Pancreas (tissue), 10 donors: ENCODE data around the gene COQ10A. TPM values are rescaled to one million over a fixed set of nuclear protein-coding genes. Genes with fewer than 3 reads are reported as not detected.
A peak's percentile ranks its signal among the peaks of the same experiment; 100 is the strongest.

ENCODE experiments used
- ATAC-seq, 4 donors: fragments of 200-7000 bp; cut with Tn5 transposase; one replicate each; pipeline versions ENCODE4 v1.8.0 to v1.9.1; 2020; ENCODE audit warnings: mild to moderate bottlenecking in 4 of 4, moderate library complexity in 4 of 4
- DNase-seq, 6 donors: peaks; one replicate each; pipeline ENCODE4 v3.0.0-alpha.2; 2020
- FAIRE-seq: peaks from 2 replicates; lab custom pipeline; 2012; peaks lifted over from hg19 to GRCh38; lab: Jason Lieb, UNC
- H3K27ac ChIP-seq, 4 donors: fragments of 200-600 bp; sonication (generic); 1 replicate in 3 of 4; 2 replicates in 1 of 4; pipeline versions ENCODE4 v1.5.0 to v1.8.0; 2020
- H3K27me3 ChIP-seq, 4 donors: fragments of 200-600 bp; one replicate each; pipeline ENCODE4 v1.8.0; 2021
- H3K36me3 ChIP-seq, 3 donors: fragments of 200-600 bp; sonication (generic) in 1 of 3; one replicate each; pipeline versions ENCODE4 v1.5.0 to v1.8.0; 2020 to 2021
- H3K4me1 ChIP-seq, 3 donors: fragments of 200-600 bp; one replicate each; pipeline ENCODE4 v1.8.0; 2021
- H3K4me3 ChIP-seq, 4 donors: fragments of 200-600 bp; sonication (generic) in 2 of 4; one replicate each; pipeline versions ENCODE4 v1.5.0 to v1.8.0; 2020 to 2021
- H3K9me3 ChIP-seq, 4 donors: fragments of 200-600 bp; one replicate each; pipeline ENCODE4 v1.8.0; 2021
- WGBS, 2 donors: extraction: QIAGEN DNeasy Blood & Tissue Kit; methylation state at CpG; one replicate each; pipeline ENCODE4 v1.1.7; 2013; 5-methylcytosine and 5-hydroxymethylcytosine counted together
- intact Hi-C, 3 donors: fragments of 100-400 bp; cut with DNase I; formaldehyde crosslinking; loops; one replicate each; pipeline versions ENCODE4 v1.11.1 to v1.14.2; 2022
- polyA plus RNA-seq, 2 donors: library from polyadenylated mRNA; stranded (reverse); fragments of 200-250 nt; gene quantifications; one replicate each; pipeline ENCODE4 v1.2.3, GENCODE V29; 2013
- total RNA-seq, 6 donors: library from RNA; stranded (reverse); fragmentation: NEBNext Ultra II Directional in 4 of 6; extraction: Animal tissue kit (Norgen Biotek cat#: 25700) in 4 of 6; gene quantifications; one replicate each; pipeline versions ENCODE4 v1.2.1 to v1.2.4, GENCODE V29; 2021 to 2023
- TF ChIP-seq, protein P1 (sequence below), 4 donors: fragments of 200-600 bp; sonication (generic) in 3 of 4; IDR thresholded peaks; one replicate each; pipeline versions ENCODE4 v1.5.0 to v1.8.0; 2021; ENCODE audit warnings: antibody characterized with exemption in 4 of 4
- donor health status: healthy with polysubstance abuse.
- donor health status: DM: no; HTN: no; CAD: no; lungs with moderate emphysema.
- donor health status: DM: no; HTN: no; CAD: no.
- donor health status: control.
- donor health status: control.
- donor health status: Bipolar disorder and iron deficiency.
- donor health status: DM: yes; HTN: yes; CAD: no.
- donor health status: DM: no; HTN: no; CAD: no.
- donor health status: DM: no; HTN: no; CAD: no.
- donor health status: DM: yes; HTN: yes; CAD: no.

The COQ10A gene
- total and polyA plus RNA-seq, 8 donors, result 8.0 to 36.4 (median 11.8) TPM

DNA sequence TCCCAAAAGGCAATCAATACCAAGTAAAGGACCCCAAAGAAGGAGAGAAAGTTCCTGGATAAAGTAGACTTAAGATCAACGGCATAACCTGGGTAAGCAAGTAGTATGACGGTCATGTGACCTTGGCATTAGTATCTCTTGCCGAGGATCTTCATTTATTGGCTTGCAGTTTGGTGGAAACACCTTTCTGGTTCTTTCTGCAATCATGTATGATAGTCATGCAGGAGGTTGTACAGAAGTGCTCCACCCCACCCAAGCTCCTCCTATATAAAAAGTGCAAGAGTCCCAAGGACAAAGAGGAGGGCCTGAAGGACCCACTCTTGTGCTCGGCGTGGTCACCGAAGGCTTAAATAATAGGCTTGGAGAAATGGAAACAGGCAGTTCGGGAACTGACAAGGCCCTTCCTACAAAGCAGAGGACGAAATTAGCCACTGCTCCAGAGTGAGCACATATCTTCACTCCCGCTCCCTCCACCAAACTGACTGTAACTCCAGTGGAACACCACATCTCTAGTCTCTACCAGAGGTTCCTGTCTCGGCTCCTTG, 32.6 kb downstream of the COQ10A start:
- no peaks in the 10 kb centered on the region for H3K36me3 ChIP-seq
- H3K4me3 ChIP-seq, result peak overlapping the region; percentile 53 to 98 (median 74)
- WGBS, 2 donors, result 0 to 1% methylated on average over 10 of the region's 10 CpGs
- DNase-seq (peak in 2 of 6 donors; percentile 25 to 28), FAIRE-seq (no peak), ATAC-seq (peak; percentile 6 to 31 (median 20))
- TF ChIP-seq, protein P1, sequence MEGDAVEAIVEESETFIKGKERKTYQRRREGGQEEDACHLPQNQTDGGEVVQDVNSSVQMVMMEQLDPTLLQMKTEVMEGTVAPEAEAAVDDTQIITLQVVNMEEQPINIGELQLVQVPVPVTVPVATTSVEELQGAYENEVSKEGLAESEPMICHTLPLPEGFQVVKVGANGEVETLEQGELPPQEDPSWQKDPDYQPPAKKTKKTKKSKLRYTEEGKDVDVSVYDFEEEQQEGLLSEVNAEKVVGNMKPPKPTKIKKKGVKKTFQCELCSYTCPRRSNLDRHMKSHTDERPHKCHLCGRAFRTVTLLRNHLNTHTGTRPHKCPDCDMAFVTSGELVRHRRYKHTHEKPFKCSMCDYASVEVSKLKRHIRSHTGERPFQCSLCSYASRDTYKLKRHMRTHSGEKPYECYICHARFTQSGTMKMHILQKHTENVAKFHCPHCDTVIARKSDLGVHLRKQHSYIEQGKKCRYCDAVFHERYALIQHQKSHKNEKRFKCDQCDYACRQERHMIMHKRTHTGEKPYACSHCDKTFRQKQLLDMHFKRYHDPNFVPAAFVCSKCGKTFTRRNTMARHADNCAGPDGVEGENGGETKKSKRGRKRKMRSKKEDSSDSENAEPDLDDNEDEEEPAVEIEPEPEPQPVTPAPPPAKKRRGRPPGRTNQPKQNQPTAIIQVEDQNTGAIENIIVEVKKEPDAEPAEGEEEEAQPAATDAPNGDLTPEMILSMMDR (IDR thresholded peaks at IDR 0.05), result no peak
- peak overlapping the region; percentile 75 to 91 (median 88) for H3K27ac ChIP-seq
- H3K27me3 ChIP-seq, result no peaks in the 10 kb centered on the region
- no peaks in the 10 kb centered on the region for H3K9me3 ChIP-seq
- intact Hi-C loops, result no loop called here
- peaks cover 5 to 30% (median 14%) of the 10 kb centered on the region in 3 donors for H3K4me1 ChIP-seq

DNA sequence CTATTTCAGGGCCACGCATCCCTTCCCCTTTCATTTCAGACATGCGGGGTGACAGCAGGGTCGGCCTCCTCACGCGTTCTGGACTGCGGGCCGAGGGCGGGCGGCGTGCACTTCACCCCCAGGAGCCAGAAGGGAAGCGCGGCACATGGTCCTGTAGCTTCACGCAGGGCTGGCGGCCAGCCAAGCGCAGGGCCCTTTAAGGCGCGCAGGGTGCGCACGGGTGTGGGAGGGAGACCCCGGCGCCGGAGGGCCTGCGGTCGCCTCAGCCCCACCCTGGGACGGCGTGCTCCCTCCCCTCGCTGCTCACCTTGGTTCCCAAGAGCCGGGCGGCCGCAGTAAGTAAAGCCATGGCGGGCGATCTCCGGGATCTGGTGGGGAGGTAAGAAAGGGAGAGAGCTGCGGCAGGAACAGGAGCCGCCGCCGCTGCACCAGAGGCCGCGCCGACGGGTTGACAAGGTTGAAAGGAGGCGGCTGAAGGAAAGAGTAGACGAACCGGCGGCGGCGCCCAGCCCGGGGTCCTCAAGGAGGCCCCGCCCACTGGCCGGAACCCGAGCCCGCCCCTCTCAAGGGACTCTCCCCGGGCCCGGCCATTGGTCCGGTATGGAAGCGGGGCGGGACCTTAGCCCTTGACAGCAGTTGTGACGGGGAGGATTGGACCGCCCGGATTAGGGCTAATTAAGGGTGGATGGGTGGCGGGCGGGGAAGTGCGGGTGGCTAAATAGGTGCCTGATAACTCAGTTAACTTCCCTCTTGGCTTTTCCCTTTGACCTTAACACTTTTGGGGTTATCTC, 33.3 kb downstream of the COQ10A start, which contains the start of gene CS:
TSS of gene CS (minus strand) at position 478 of the 791 bp plus-strand sequence. CDS start at position 349, 129 bp downstream.
- TF ChIP-seq, protein P1 (IDR thresholded peaks at IDR 0.05), result no peak
- H3K4me3 ChIP-seq, result peak within 1 kb of the TSS; percentile 53 to 98 (median 74)
- peak; percentile 69 for FAIRE-seq
- H3K4me1 ChIP-seq, result peaks cover 5 to 30% (median 14%) of the 10 kb centered on the region in 3 donors
- ATAC-seq, result peak; percentile 96 to 99 (median 96)
- peak within 1 kb of the TSS; percentile 75 to 91 (median 88) for H3K27ac ChIP-seq
- WGBS, 2 donors, result 0% methylated on average over 61 to 63 of the region's 63 CpGs
- intact Hi-C loops, result no loop called here
- no peaks in the 10 kb centered on the region for H3K27me3 ChIP-seq
- H3K36me3 ChIP-seq, result no peaks in the 10 kb centered on the region
- peak; percentile 97 to 99 (median 99) for DNase-seq
- no peaks in the 10 kb centered on the region for H3K9me3 ChIP-seq

DNA sequence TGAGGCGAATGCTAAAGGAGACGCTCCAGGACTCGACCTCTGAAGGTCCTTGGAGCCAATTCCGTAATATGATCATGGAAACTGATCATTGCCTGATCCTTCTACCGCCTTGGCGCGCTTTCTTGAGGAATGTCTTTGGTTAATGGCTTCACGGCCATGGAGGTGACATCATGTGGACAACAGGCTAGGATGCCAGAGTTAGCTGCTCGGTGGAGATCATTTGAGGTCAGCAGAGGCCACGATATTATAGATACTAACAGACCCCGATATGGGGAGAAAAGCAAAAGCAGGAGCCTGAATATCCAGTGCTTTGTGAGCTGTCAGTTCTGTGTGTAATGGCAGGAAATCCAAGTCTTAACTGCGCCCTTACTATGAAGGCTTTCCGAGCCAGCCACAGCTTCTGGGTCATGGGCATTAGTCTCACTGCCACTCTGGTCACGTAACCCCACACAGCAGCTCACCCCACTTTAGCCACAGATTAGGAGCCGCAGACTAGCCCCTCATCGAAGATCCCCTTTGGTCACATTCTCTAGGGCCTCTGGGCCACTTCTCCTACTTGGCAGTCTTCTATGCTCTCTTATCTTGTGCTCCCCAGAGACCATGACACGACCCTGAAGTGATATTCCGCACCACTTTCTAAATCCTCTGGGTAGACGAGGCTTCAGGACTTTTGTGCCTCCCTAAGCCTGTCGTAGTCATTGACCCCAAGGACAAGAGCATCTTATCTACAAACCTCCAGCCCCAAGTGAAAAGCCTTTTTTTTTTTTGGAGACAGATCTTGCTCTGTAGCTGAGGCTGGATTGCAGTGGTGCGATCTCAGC, 34.1 kb downstream of the COQ10A start:
- H3K36me3 ChIP-seq, result no peaks in the 10 kb centered on the region
- 30 to 33% methylated on average over 21 of the region's 21 CpGs for WGBS, 2 donors
- no peaks in the 10 kb centered on the region for H3K27me3 ChIP-seq
- peak overlapping the region; percentile 53 to 98 (median 74) for H3K4me3 ChIP-seq
- intact Hi-C loops, result no loop called here
- peaks cover 5 to 30% (median 14%) of the 10 kb centered on the region in 3 donors for H3K4me1 ChIP-seq
- DNase-seq (peak in 1 of 6 donors; percentile 31), ATAC-seq (peak; percentile 20 to 49 (median 23)), FAIRE-seq (no peak)
- H3K9me3 ChIP-seq, result no peaks in the 10 kb centered on the region
- TF ChIP-seq, protein P1 (IDR thresholded peaks at IDR 0.05), result no peak
- peak overlapping the region; percentile 75 to 91 (median 88) for H3K27ac ChIP-seq

DNA sequence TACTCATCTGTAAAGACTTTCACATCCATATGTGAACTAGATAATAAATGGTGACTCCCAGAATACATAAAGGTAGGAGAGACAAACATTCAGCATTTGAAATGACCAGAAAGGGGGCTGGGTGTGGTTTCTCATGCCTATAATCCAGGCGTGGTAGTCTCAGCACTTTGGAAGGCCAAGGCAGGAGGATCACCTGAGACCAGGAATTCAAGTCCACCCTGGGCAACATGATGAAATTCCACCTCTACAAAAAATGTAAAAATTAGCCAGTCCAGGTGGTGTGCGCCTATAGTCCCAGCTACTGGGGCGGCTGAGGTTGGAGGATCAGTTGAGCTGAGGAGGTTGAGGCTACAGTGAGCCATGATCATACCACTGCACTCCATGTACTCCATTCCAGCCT, 37.5 kb downstream of the COQ10A start:
- ATAC-seq (no peak), FAIRE-seq (no peak), DNase-seq (no peak)
- no peaks in the 10 kb centered on the region for H3K9me3 ChIP-seq
- WGBS, 2 donors, result 94% methylated on average over 3 of the region's 3 CpGs
- TF ChIP-seq, protein P1 (IDR thresholded peaks at IDR 0.05), result no peak
- H3K27me3 ChIP-seq, result no peaks in the 10 kb centered on the region
- intact Hi-C loops, result no loop called here
- peaks cover 0 to 7% (median 0%) of the 10 kb centered on the region in 3 donors for H3K36me3 ChIP-seq
- H3K4me3 ChIP-seq, result no peak overlapping the region
- peaks cover 0 to 5% (median 4%) of the 10 kb centered on the region in 3 donors for H3K4me1 ChIP-seq
- H3K27ac ChIP-seq, result no peak overlapping the region
